ENCODE data around the gene SPATA6L.

Gene SPATA6L

DNA sequence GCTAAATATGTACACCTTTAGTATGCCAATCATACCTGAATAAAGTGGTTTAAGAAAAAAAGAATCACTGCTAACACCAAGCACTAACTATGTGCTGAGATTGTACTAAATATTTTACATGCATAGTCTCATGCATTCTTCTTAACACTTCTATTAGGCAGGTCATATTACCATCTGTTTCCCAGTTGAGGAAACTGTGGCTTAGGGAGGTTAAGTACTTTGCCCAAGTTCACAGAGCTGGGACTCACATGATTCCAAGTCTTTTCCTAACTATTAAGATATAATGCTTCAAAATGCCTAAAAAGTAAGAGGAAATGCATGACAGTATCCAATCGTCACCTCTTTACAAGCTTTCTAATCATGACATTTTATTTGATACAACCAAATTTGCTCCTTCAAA, 73.4 kb downstream of the SPATA6L start:
- H4K20me1 ChIP-seq (ENCODE audit: insufficient read depth, low read length): no peaks in the 10 kb centered on the region
- H3K9me2 ChIP-seq (ENCODE audit: low read depth, low read length): no peaks in the 10 kb centered on the region
- H3K9ac ChIP-seq (ENCODE audit: low read length): no peak overlapping the region
- no peak overlapping the region for H2AFZ ChIP-seq (ENCODE audit: low read length)
- H3K27me3 ChIP-seq (ENCODE audit: insufficient read depth, low read length): no peaks in the 10 kb centered on the region
- H3K27ac ChIP-seq (ENCODE audit: low read depth, low read length, poor library complexity, severe bottlenecking): no peak overlapping the region
- no peaks in the 10 kb centered on the region for H3K9me3 ChIP-seq (ENCODE audit: low read length)
- peaks cover 8% of the 10 kb centered on the region for H3K4me1 ChIP-seq (ENCODE audit: insufficient read depth, low read length, severe bottlenecking)
- H3K4me2 ChIP-seq (ENCODE audit: low read length): no peak overlapping the region
- H3F3A ChIP-seq (ENCODE audit: insufficient read depth, low read length): no peaks in the 10 kb centered on the region
- no peak for TF ChIP-seq EZH2 (IDR thresholded peaks at IDR 0.05; ENCODE audit: borderline replicate concordance, low read length)
- TF ChIP-seq, protein P1, sequence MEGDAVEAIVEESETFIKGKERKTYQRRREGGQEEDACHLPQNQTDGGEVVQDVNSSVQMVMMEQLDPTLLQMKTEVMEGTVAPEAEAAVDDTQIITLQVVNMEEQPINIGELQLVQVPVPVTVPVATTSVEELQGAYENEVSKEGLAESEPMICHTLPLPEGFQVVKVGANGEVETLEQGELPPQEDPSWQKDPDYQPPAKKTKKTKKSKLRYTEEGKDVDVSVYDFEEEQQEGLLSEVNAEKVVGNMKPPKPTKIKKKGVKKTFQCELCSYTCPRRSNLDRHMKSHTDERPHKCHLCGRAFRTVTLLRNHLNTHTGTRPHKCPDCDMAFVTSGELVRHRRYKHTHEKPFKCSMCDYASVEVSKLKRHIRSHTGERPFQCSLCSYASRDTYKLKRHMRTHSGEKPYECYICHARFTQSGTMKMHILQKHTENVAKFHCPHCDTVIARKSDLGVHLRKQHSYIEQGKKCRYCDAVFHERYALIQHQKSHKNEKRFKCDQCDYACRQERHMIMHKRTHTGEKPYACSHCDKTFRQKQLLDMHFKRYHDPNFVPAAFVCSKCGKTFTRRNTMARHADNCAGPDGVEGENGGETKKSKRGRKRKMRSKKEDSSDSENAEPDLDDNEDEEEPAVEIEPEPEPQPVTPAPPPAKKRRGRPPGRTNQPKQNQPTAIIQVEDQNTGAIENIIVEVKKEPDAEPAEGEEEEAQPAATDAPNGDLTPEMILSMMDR (IDR thresholded peaks at IDR 0.05; ENCODE audit: low read length): no peak
- H3K36me3 ChIP-seq (ENCODE audit: insufficient read depth, low read length): no peaks in the 10 kb centered on the region
- no peaks in the 10 kb centered on the region for H3K79me2 ChIP-seq (ENCODE audit: insufficient read depth, low read length)
- H3K4me3 ChIP-seq (ENCODE audit: low read depth, low read length, poor library complexity, severe bottlenecking): no peak overlapping the region

GRCh38 chr9:4592295-4592694, 74.0 kb downstream of the SPATA6L start:
- Histone ChIP-seq H3K79me2 (ENCODE audit: insufficient read depth, low read length) (no peaks in the 10 kb centered on the region), H3K9me2 (ENCODE audit: low read depth, low read length) (no peaks in the 10 kb centered on the region)

GRCh38 chr9:4591123-4591500, 75.2 kb downstream of the SPATA6L start:
- Histone ChIP-seq H4K20me1 (ENCODE audit: insufficient read depth, low read length) (no peaks in the 10 kb centered on the region), H2AFZ (ENCODE audit: low read length) (no peak overlapping the region), H3K4me3 (ENCODE audit: low read depth, low read length, poor library complexity, severe bottlenecking) (no peak overlapping the region)

More at GRCh38 chr9:4592295-4592694, 74.0 kb downstream of the SPATA6L start:
- H3K36me3 ChIP-seq (ENCODE audit: insufficient read depth, low read length): no peaks in the 10 kb centered on the region
- no peak overlapping the region for H3K4me3 ChIP-seq (ENCODE audit: low read depth, low read length, poor library complexity, severe bottlenecking)
- no peak overlapping the region for H2AFZ ChIP-seq (ENCODE audit: low read length)
- no peak overlapping the region for H3K9ac ChIP-seq (ENCODE audit: low read length)
- H3F3A ChIP-seq (ENCODE audit: insufficient read depth, low read length): no peaks in the 10 kb centered on the region
- H3K27me3 ChIP-seq (ENCODE audit: insufficient read depth, low read length): no peaks in the 10 kb centered on the region
- no peaks in the 10 kb centered on the region for H4K20me1 ChIP-seq (ENCODE audit: insufficient read depth, low read length)
- no peak overlapping the region for H3K27ac ChIP-seq (ENCODE audit: low read depth, low read length, poor library complexity, severe bottlenecking)
- H3K9me3 ChIP-seq (ENCODE audit: low read length): no peaks in the 10 kb centered on the region
- TF ChIP-seq, protein P1 (IDR thresholded peaks at IDR 0.05; ENCODE audit: low read length): no peak
- no peak for TF ChIP-seq EZH2 (IDR thresholded peaks at IDR 0.05; ENCODE audit: borderline replicate concordance, low read length)
- H3K4me2 ChIP-seq (ENCODE audit: low read length): no peak overlapping the region
- H3K4me1 ChIP-seq (ENCODE audit: insufficient read depth, low read length, severe bottlenecking): peaks cover 8% of the 10 kb centered on the region

More at GRCh38 chr9:4591123-4591500, 75.2 kb downstream of the SPATA6L start:
- no peak overlapping the region for H3K4me2 ChIP-seq (ENCODE audit: low read length)
- no peaks in the 10 kb centered on the region for H3F3A ChIP-seq (ENCODE audit: insufficient read depth, low read length)
- no peak overlapping the region for H3K9ac ChIP-seq (ENCODE audit: low read length)
- no peaks in the 10 kb centered on the region for H3K4me1 ChIP-seq (ENCODE audit: insufficient read depth, low read length, severe bottlenecking)
- no peak for TF ChIP-seq EZH2 (IDR thresholded peaks at IDR 0.05; ENCODE audit: borderline replicate concordance, low read length)
- TF ChIP-seq, protein P1 (IDR thresholded peaks at IDR 0.05; ENCODE audit: low read length): no peak
- no peaks in the 10 kb centered on the region for H3K27me3 ChIP-seq (ENCODE audit: insufficient read depth, low read length)
- no peaks in the 10 kb centered on the region for H3K9me3 ChIP-seq (ENCODE audit: low read length)
- no peaks in the 10 kb centered on the region for H3K9me2 ChIP-seq (ENCODE audit: low read depth, low read length)
- H3K27ac ChIP-seq (ENCODE audit: low read depth, low read length, poor library complexity, severe bottlenecking): no peak overlapping the region
- H3K36me3 ChIP-seq (ENCODE audit: insufficient read depth, low read length): no peaks in the 10 kb centered on the region
- no peaks in the 10 kb centered on the region for H3K79me2 ChIP-seq (ENCODE audit: insufficient read depth, low read length)
